HFFc6 (cell line): Measurements from ENCODE around the gene ABCD3. TPM values are rescaled to one million over a fixed set of nuclear protein-coding genes. Genes with fewer than 3 reads are reported as not detected.

Experiments used
- DNase-seq: peaks from one replicate; pipeline ENCODE4 v3.0.0-alpha.2; 2018
- H3K27ac Mint-ChIP-seq: 2 replicates; pipeline ENCODE4 v1.8.0; 2020; ENCODE audit warnings: mild to moderate bottlenecking, mixed read lengths
- H3K27me3 Mint-ChIP-seq: 2 replicates; pipeline ENCODE4 v1.8.0; 2021; ENCODE audit warnings: mild to moderate bottlenecking, moderate library complexity, mixed read lengths; ENCODE audit not compliant: insufficient read depth
- H3K36me3 Mint-ChIP-seq: 2 replicates; pipeline ENCODE4 v1.8.0; 2021; ENCODE audit warnings: low read depth, mixed read lengths
- H3K4me1 Mint-ChIP-seq: 2 replicates; pipeline ENCODE4 v1.8.0; 2020; ENCODE audit warnings: low read depth, mixed read lengths
- H3K4me3 Mint-ChIP-seq: 2 replicates; pipeline ENCODE4 v1.8.0; 2020; ENCODE audit warnings: mild to moderate bottlenecking, moderate library complexity, mixed read lengths
- H3K9me3 Mint-ChIP-seq: 2 replicates; pipeline ENCODE4 v1.8.0; 2020; ENCODE audit warnings: mild to moderate bottlenecking, mixed read lengths
- CTCF ChIP-seq: fragments of 200-600 bp; sonication (generic); IDR thresholded peaks from 2 replicates; pipeline ENCODE4 v1.5.0; 2021; ENCODE audit warnings: antibody characterized with exemption, mild to moderate bottlenecking
- total RNA-seq, 6 experiments: library from RNA; stranded (reverse); fragmentation: NEBNext Ultra II Directional; extraction: Animal tissue kit (Norgen Biotek cat#: 25700); gene quantifications; 2 replicates in 1 of 6; 3 replicates in 5 of 6; pipeline ENCODE4 v1.2.3, GENCODE V29; 2021

ABCD3 gene
- total RNA-seq, 6 experiments from 2014 or later, result 43.2 to 49.0 (median 46.3) TPM

- TF ChIP-seq CTCF, result no peak
These were observed 133.9 kb downstream of the ABCD3 start for GRCh38 chr1:94552071-94552586.

GRCh38 chr1:94553323-94553730 is 135.1 kb downstream of the ABCD3 start:
- H3K9me3 Mint-ChIP-seq, result no peaks in the 10 kb centered on the region
- peaks cover 18% of the 10 kb centered on the region for H3K4me1 Mint-ChIP-seq
- peak overlapping the region; percentile 23; the same call in 1 of the 2 replicates for H3K27ac Mint-ChIP-seq
- no peaks in the 10 kb centered on the region for H3K36me3 Mint-ChIP-seq
- H3K27me3 Mint-ChIP-seq, result no peaks in the 10 kb centered on the region
- TF ChIP-seq CTCF, result no peak
- peak overlapping the region; percentile 20; the same call in 1 of the 2 replicates for H3K4me3 Mint-ChIP-seq
- no peak for DNase-seq

More at GRCh38 chr1:94552071-94552586, 133.9 kb downstream of the ABCD3 start:
- Mint-ChIP-seq H3K36me3 (no peaks in the 10 kb centered on the region; the same call in 1 of the 2 replicates), H3K27ac (no peak overlapping the region), H3K27me3 (no peaks in the 10 kb centered on the region), H3K4me1 (peaks cover 18% of the 10 kb centered on the region), H3K4me3 (no peak overlapping the region), H3K9me3 (no peaks in the 10 kb centered on the region)
- DNase-seq, result no peak

GRCh38 chr1:94553931-94554330 is 135.7 kb downstream of the ABCD3 start:
- Mint-ChIP-seq H3K27me3 (no peaks in the 10 kb centered on the region), H3K36me3 (no peaks in the 10 kb centered on the region), H3K27ac (no peak overlapping the region), H3K9me3 (no peaks in the 10 kb centered on the region), H3K4me3 (no peak overlapping the region), H3K4me1 (peaks cover 18% of the 10 kb centered on the region)
- no peak for TF ChIP-seq CTCF
- no peak for DNase-seq

GRCh38 chr1:94554580-94554979 is 136.4 kb downstream of the ABCD3 start:
- H3K4me3 Mint-ChIP-seq, result no peak overlapping the region
- H3K4me1 Mint-ChIP-seq, result peaks cover 21% of the 10 kb centered on the region
- H3K27me3 Mint-ChIP-seq, result no peaks in the 10 kb centered on the region
- H3K36me3 Mint-ChIP-seq, result no peaks in the 10 kb centered on the region
- no peak; the same call in 1 of the 2 replicates for TF ChIP-seq CTCF
- H3K27ac Mint-ChIP-seq, result no peak overlapping the region
- no peak for DNase-seq
- no peaks in the 10 kb centered on the region for H3K9me3 Mint-ChIP-seq

GRCh38 chr1:94555091-94555490 is 136.9 kb downstream of the ABCD3 start:
- Mint-ChIP-seq H3K27ac (no peak overlapping the region), H3K36me3 (no peaks in the 10 kb centered on the region), H3K27me3 (no peaks in the 10 kb centered on the region), H3K9me3 (no peaks in the 10 kb centered on the region), H3K4me3 (no peak overlapping the region), H3K4me1 (peaks cover 26% of the 10 kb centered on the region)
- no peak for DNase-seq
- no peak for TF ChIP-seq CTCF

- Mint-ChIP-seq H3K9me3 (no peaks in the 10 kb centered on the region), H3K27ac (peak overlapping the region; percentile 71), H3K4me1 (peaks cover 37% of the 10 kb centered on the region), H3K36me3 (0 out of 2 replicates have a peak, but pooled peaks cover 4% of the 10 kb centered on the region), H3K4me3 (no peak overlapping the region), H3K27me3 (no peaks in the 10 kb centered on the region)
- TF ChIP-seq CTCF, result no peak
- no peak for DNase-seq
These were observed 141.7 kb downstream of the ABCD3 start for GRCh38 chr1:94559921-94560320.
